NCI-H2081 treated with DMSO at 0.1 percent for 48 hours (cell line): Measurements from ENCODE around the gene TRIM47.

Source experiments
- DNase-seq: peaks from one replicate; lab custom pipeline; 2025; lab: John Stamatoyannopoulos, UW

Gene TRIM47

GRCh38 chr17:75846692-75847613 lies 31.4 kb downstream of the TRIM47 start:
- no peak for DNase-seq

- no peak for DNase-seq
Observed at GRCh38 chr17:75845933-75846691, 32.3 kb downstream of the TRIM47 start.

- DNase-seq = no peak
Observed at GRCh38 chr17:75845058-75845711, 33.2 kb downstream of the TRIM47 start.

- no peak for DNase-seq
Observed at GRCh38 chr17:75844530-75845057, 33.8 kb downstream of the TRIM47 start.

GRCh38 chr17:75843577-75844529 lies 34.5 kb downstream of the TRIM47 start, which contains the start of gene UNC13D:
Gene UNC13D, minus strand, starts transcription at chr17:75844404. Its CDS starts 67 bp downstream, at chr17:75844337.
- DNase-seq = no peak

- DNase-seq = no peak
Observed at GRCh38 chr17:75842963-75843576, 35.3 kb downstream of the TRIM47 start.

- no peak for DNase-seq
Observed at GRCh38 chr17:75842411-75842810, 36.0 kb downstream of the TRIM47 start.

GRCh38 chr17:75840799-75841164 lies 37.6 kb downstream of the TRIM47 start:
- no peak for DNase-seq

- DNase-seq = no peak
Observed at GRCh38 chr17:75839942-75840798, 38.2 kb downstream of the TRIM47 start.

GRCh38 chr17:75838410-75838809 lies 40.0 kb downstream of the TRIM47 start:
- DNase-seq = no peak

GRCh38 chr17:75837899-75838298 lies 40.5 kb downstream of the TRIM47 start:
- no peak for DNase-seq

- no peak for DNase-seq
Observed at GRCh38 chr17:75836605-75837004, 41.8 kb downstream of the TRIM47 start.

GRCh38 chr17:75835654-75835987 lies 42.8 kb downstream of the TRIM47 start:
- DNase-seq = no peak

- DNase-seq = no peak
Observed at GRCh38 chr17:75834928-75835653, 43.3 kb downstream of the TRIM47 start.

- DNase-seq = no peak
Observed at GRCh38 chr17:75834279-75834920, 44.0 kb downstream of the TRIM47 start.

- DNase-seq = no peak
Observed at GRCh38 chr17:75832652-75833400, 45.6 kb downstream of the TRIM47 start.

- DNase-seq = no peak
Observed at GRCh38 chr17:75832164-75832651, 46.2 kb downstream of the TRIM47 start.
